ENCODE data around the gene GMDS.

The GMDS gene

GRCh38 chr6:1688396-1688795 is 557.0 kb downstream of the GMDS start:
- ATAC-seq: no peak
- TF ChIP-seq TOX (CRISPR knock-in tag; IDR thresholded peaks at IDR 0.05; ENCODE audit: borderline replicate concordance): no peak
- TF ChIP-seq ZNF70 (CRISPR knock-in tag; IDR thresholded peaks at IDR 0.05): no peak

- no peak for ATAC-seq
- no peak for TF ChIP-seq TSHZ2 (CRISPR knock-in tag; IDR thresholded peaks at IDR 0.05)
- no peak for TF ChIP-seq ZFP30 (CRISPR knock-in tag; IDR thresholded peaks at IDR 0.05)
- no peak for TF ChIP-seq ZNF70 (CRISPR knock-in tag; IDR thresholded peaks at IDR 0.05)
- no peak for TF ChIP-seq PATZ1 (CRISPR knock-in tag; IDR thresholded peaks at IDR 0.05; ENCODE audit: borderline replicate concordance)
- no peak for TF ChIP-seq CREB5 (CRISPR knock-in tag; IDR thresholded peaks at IDR 0.05; ENCODE audit: low read depth)
- TF ChIP-seq PPARA (CRISPR knock-in tag; IDR thresholded peaks at IDR 0.05; ENCODE audit: borderline replicate concordance): no peak
- no peak for TF ChIP-seq ARNTL (CRISPR knock-in tag; IDR thresholded peaks at IDR 0.05; ENCODE audit: borderline replicate concordance, low read depth)
- TF ChIP-seq RARB (CRISPR knock-in tag; IDR thresholded peaks at IDR 0.05): no peak
- no peak for TF ChIP-seq GLIS3 (CRISPR knock-in tag; IDR thresholded peaks at IDR 0.05)
- TF ChIP-seq TCF4 (CRISPR knock-in tag; IDR thresholded peaks at IDR 0.05; ENCODE audit: borderline replicate concordance): no peak
- TF ChIP-seq ESRRG (CRISPR knock-in tag; IDR thresholded peaks at IDR 0.05): no peak
- TF ChIP-seq ZNF565 (CRISPR knock-in tag; conservative IDR thresholded peaks at IDR 0.05; ENCODE audit: low read depth): no peak
- no peak for TF ChIP-seq ZC3H10 (CRISPR knock-in tag; IDR thresholded peaks at IDR 0.05)
- no peak for TF ChIP-seq OSR1 (CRISPR knock-in tag; IDR thresholded peaks at IDR 0.05)
These were observed 558.0 kb downstream of the GMDS start for GRCh38 chr6:1687402-1687801.

GRCh38 chr6:1686117-1687098 is 559.0 kb downstream of the GMDS start:
- peak; percentile 94 for ATAC-seq
- TF ChIP-seq ZFP3 (CRISPR knock-in tag; IDR thresholded peaks at IDR 0.05) (no peak), ZNF70 (CRISPR knock-in tag; IDR thresholded peaks at IDR 0.05) (no peak), ISL1 (CRISPR knock-in tag; IDR thresholded peaks at IDR 0.05) (peak; percentile 85), PPARA (CRISPR knock-in tag; IDR thresholded peaks at IDR 0.05; ENCODE audit: borderline replicate concordance) (no peak), PATZ1 (CRISPR knock-in tag; IDR thresholded peaks at IDR 0.05; ENCODE audit: borderline replicate concordance) (no peak), ZNF565 (CRISPR knock-in tag; conservative IDR thresholded peaks at IDR 0.05; ENCODE audit: low read depth) (no peak), CSRNP3 (CRISPR knock-in tag; IDR thresholded peaks at IDR 0.05) (peak; percentile 54; the same call in 1 of the 2 replicates), ZC3H10 (CRISPR knock-in tag; IDR thresholded peaks at IDR 0.05) (no peak), ESRRG (CRISPR knock-in tag; IDR thresholded peaks at IDR 0.05) (0 out of 2 replicates have a peak, but pooled peaks have one; percentile 55), TCF4 (CRISPR knock-in tag; IDR thresholded peaks at IDR 0.05; ENCODE audit: borderline replicate concordance) (peak; percentile 81; the same call in 1 of the 2 replicates), CSDC2 (CRISPR knock-in tag; IDR thresholded peaks at IDR 0.05) (no peak), CREB5 (CRISPR knock-in tag; IDR thresholded peaks at IDR 0.05; ENCODE audit: low read depth) (peak; percentile 42; the same call in 1 of the 2 replicates), ZFP30 (CRISPR knock-in tag; IDR thresholded peaks at IDR 0.05) (no peak), POU6F1 (CRISPR knock-in tag; IDR thresholded peaks at IDR 0.05; ENCODE audit: borderline replicate concordance, low read depth) (no peak)

All from SK-N-SH treated with all-trans-retinoic acid at 6 μM for 48 hours (cell line).